Testis (tissue), 3 donors: Measurements from ENCODE around the gene VPS13C. TPM values are rescaled to one million over a fixed set of nuclear protein-coding genes. Genes with fewer than 3 reads are reported as not detected.
"Not testable (repeated sequence)": the region's sequence is repeated elsewhere in the genome, so short reads cannot be mapped to it uniquely, and the experiment has no call there.

Experiments
- DNase-seq: peaks from one replicate; pipeline ENCODE4 v3.0.0-alpha.2; 2019
- H3K27ac ChIP-seq, 2 donors: fragments of 200-600 bp; sonication (generic); one replicate each; pipeline ENCODE4 v1.5.1; 2019
- H3K27me3 ChIP-seq: fragments of 200-600 bp; sonication (generic); one replicate; pipeline ENCODE4 v1.5.1; 2019
- H3K36me3 ChIP-seq: fragments of 200-600 bp; sonication (generic); one replicate; pipeline ENCODE4 v1.5.1; 2017; ENCODE audit warnings: low read depth; ENCODE audit errors: missing control alignments
- H3K4me1 ChIP-seq: fragments of 200-600 bp; sonication (generic); one replicate; pipeline ENCODE4 v1.5.1; 2019
- H3K4me3 ChIP-seq, 2 donors: fragments of 200-600 bp; sonication (generic); one replicate each; pipeline ENCODE4 v1.5.1; 2017 to 2019
- H3K9me3 ChIP-seq: fragments of 200-600 bp; sonication (generic); one replicate; pipeline ENCODE4 v1.5.1; 2017
- CTCF ChIP-seq, 3 experiments: fragments of 450-650 bp in 2 of 3; fragments of 200-600 bp in 1 of 3; sonication (generic) in 1 of 3; IDR thresholded peaks; one replicate each; pipeline ENCODE4 v1.5.1; 2016 to 2019; ENCODE audit warnings: antibody characterized with exemption in 3 of 3, mild to moderate bottlenecking in 2 of 3, moderate library complexity in 1 of 3
- POLR2A ChIP-seq: fragments of 450-650 bp; IDR thresholded peaks from one replicate; pipeline ENCODE4 v1.6.1; 2017; ENCODE audit warnings: antibody characterized with exemption, mild to moderate bottlenecking, moderate library complexity
- WGBS, 2 donors: methylation state at CpG; one replicate each; pipeline ENCODE4 v1.1.5; 2018; 5-methylcytosine and 5-hydroxymethylcytosine counted together
- intact Hi-C: fragments of 100-400 bp; cut with DNase I; formaldehyde crosslinking; loops from one replicate; pipeline ENCODE4 v1.15.1; 2023; ENCODE audit warnings: low total_unique reads
- polyA plus RNA-seq: library from polyadenylated mRNA; stranded (reverse); fragments of 350-450 nt; fragmentation: Illumina TruSeq; extraction: RNeasy Lipid Tissue Mini Kit (QIAGEN cat#74804); gene quantifications from one replicate; pipeline ENCODE4 v1.2.3, GENCODE V29; 2014; ENCODE audit warnings: low read depth, low replicate concordance; ENCODE audit not compliant: insufficient read depth
- total RNA-seq, 2 donors: library from RNA; depleted of rRNA; stranded (reverse); fragments of >200 nt; gene quantifications; one replicate each; pipeline ENCODE4 v1.2.3, GENCODE V29; 2016

Gene VPS13C
- total and polyA plus RNA-seq, 3 donors from 2014 or later, result 21.3 to 89.1 (median 86.1) TPM

- intact Hi-C loops, result no loop called here
- WGBS, 2 donors, result 84% methylated on average over 2 of the region's 2 CpGs
- DNase-seq, result no peak
Measured at GRCh38 chr15:62026487-62027262, 33.6 kb downstream of the VPS13C start.

DNA sequence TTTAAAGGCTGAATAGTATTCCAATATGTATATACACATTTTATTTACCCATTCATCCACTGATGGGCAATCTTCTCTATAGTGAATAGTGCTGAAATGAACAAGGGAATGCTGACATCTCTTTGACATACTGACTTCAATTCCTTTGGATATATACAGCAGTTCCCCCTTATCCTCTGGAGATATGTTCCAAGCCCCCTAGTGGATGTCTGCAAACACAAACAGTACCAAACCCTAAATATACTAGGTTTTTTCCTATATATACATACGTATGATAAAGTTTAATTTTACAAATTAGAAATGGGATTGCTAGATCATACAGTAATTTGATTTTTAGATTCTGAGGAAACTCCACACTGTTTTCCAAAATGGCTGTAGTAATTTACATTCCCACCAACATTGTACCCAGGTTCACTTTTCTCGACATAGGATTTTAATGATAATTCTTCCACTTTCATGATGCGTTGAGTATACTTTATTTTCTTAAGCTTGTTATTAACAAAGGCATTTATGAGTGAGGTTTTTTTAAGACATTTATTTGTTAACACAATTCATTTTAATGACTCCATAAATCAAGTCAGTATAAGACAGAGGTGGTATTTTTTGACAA lies 38.2 kb downstream of the VPS13C start:
- DNase-seq, result no peak
- TF ChIP-seq CTCF (IDR thresholded peaks at IDR 0.05) (no peak), POLR2A (no peak)
- intact Hi-C loops, result no loop called here
- H3K27me3 ChIP-seq, result no peaks in the 10 kb centered on the region
- H3K4me3 ChIP-seq, result no peak overlapping the region
- 95 to 96% methylated on average over 3 of the region's 3 CpGs for WGBS, 2 donors
- no peaks in the 10 kb centered on the region for H3K4me1 ChIP-seq
- H3K27ac ChIP-seq, result no peak overlapping the region
- H3K36me3 ChIP-seq, result no peaks in the 10 kb centered on the region
- H3K9me3 ChIP-seq, result no peaks in the 10 kb centered on the region

More at GRCh38 chr15:62026487-62027262, 33.6 kb downstream of the VPS13C start:
- no peaks in the 10 kb centered on the region for H3K27me3 ChIP-seq
- no peaks in the 10 kb centered on the region for H3K9me3 ChIP-seq
- no peaks in the 10 kb centered on the region for H3K4me1 ChIP-seq
- no peaks in the 10 kb centered on the region for H3K36me3 ChIP-seq
- TF ChIP-seq CTCF (IDR thresholded peaks at IDR 0.05) (no peak), POLR2A (no peak)
- H3K4me3 ChIP-seq, result no peak overlapping the region
- H3K27ac ChIP-seq, result no peak overlapping the region

DNA sequence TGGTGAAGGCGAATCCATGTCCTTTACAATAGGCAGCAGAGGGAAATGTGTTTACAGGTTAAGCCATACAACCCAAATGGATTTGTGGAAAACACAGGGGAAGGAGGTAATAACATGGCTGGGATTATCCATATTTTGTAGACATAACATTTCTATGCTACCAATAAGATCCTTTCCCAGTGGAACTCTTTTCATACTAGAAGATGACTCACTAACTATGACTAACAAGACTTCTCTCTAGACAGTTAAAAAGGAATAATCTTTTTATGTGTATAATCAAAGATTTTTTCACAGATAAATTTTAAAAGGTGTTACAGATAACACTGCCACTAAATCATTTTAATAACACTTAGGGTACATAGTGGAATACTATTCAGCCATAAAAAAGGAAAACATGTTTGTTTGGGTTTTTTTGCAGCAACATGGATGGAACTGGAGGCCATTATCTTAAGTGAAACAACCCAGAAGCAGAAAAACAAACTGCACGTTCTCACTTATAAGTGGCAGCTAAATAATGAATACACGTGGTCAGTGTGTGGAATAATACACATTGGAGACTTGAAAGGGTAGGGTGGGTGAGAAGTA lies 39.6 kb downstream of the VPS13C start:
- H3K27me3 ChIP-seq, result no peaks in the 10 kb centered on the region
- H3K4me1 ChIP-seq, result no peaks in the 10 kb centered on the region
- no peak overlapping the region for H3K27ac ChIP-seq
- no peak for DNase-seq
- intact Hi-C loops, result no loop called here
- 86 to 96% methylated on average over 3 of the region's 3 CpGs for WGBS, 2 donors
- TF ChIP-seq POLR2A (no peak), CTCF (IDR thresholded peaks at IDR 0.05) (no peak)
- H3K36me3 ChIP-seq, result no peaks in the 10 kb centered on the region
- H3K9me3 ChIP-seq, result no peaks in the 10 kb centered on the region
- no peak overlapping the region for H3K4me3 ChIP-seq

- DNase-seq, H3K4me3 ChIP-seq, H3K36me3 ChIP-seq, H3K27me3 ChIP-seq, H3K9me3 ChIP-seq, H3K27ac ChIP-seq, intact Hi-C loops, H3K4me1 ChIP-seq: not testable (repeated sequence)
- WGBS, 2 donors, result 95 to 97% methylated on average over 7 of the region's 7 CpGs
Measured at GRCh38 chr15:62005354-62005753, 54.9 kb downstream of the VPS13C start.

GRCh38 chr15:61997786-61998185 lies 62.5 kb downstream of the VPS13C start:
- no peak for TF ChIP-seq POLR2A
- no peak for TF ChIP-seq CTCF (IDR thresholded peaks at IDR 0.05)
- Histone ChIP-seq H3K27me3 (no peaks in the 10 kb centered on the region), H3K4me1 (no peaks in the 10 kb centered on the region), H3K4me3 (no peak overlapping the region), H3K27ac (no peak overlapping the region), H3K9me3 (no peaks in the 10 kb centered on the region), H3K36me3 (no peaks in the 10 kb centered on the region)
- no peak for DNase-seq
- intact Hi-C loops, result no loop called here
- WGBS, 2 donors, result 64 to 82% methylated on average over 1 of the region's 1 CpG
